ENCODE measurements around the gene CCDC88B.

Gene CCDC88B

DNA sequence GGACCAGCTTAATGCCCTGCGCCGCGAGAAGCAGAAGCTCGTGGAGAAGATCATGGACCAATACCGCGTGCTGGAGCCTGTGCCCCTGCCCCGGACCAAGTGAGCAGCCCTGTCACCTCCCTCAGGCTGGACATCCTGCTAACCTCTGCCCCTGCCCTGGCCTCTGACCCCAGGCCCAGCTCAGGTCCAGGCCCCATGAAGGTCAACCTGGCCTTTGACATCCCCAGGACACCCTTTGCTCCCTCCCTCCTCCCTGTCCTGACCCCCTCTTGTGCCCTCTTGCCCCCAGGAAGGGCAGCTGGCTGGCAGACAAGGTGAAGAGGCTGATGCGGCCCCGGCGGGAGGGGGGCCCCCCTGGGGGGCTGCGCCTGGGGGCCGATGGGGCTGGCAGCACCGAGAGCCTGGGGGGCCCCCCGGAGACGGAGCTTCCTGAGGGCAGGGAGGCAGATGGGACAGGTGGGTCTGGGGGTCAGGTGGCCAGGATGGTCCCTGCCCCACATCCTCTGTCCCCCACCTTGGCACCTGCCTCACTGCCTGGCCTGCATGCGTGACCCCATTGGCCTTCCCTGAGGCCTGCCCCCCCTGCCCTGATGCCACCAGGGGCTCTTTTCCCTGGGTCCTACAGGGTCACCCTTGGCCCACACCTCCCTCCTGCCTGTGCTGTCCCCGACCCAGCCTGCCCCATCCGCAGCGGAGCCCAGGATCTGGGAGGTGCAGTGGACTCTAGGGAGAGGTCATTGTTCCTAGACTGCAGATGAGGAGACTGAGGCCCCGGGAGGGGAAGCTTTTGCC lies 13.9 kb downstream of the CCDC88B start:
- no CpG with 5 or more reads among the region's 20 CpGs for WGBS, 2 donors (ENCODE audit: extremely low coverage in 2 of 2, insufficient read length in 2 of 2, insufficient replicate concordance in 1 of 2)
- H3K27ac ChIP-seq (replicated peaks; ENCODE audit: low read length) = no peak overlapping the region
- peak overlapping the region; percentile 64 for H4K91ac ChIP-seq (ENCODE audit: low read depth, low read length, poor library complexity)
- peak overlapping the region; percentile 99 for H2AK5ac ChIP-seq (ENCODE audit: low read depth, low read length)
- H2BK120ac ChIP-seq (ENCODE audit: low read depth, low read length) = peak overlapping the region; percentile 35
- peaks cover 4% of the 10 kb centered on the region for H3K79me1 ChIP-seq (ENCODE audit: low read depth, low read length)
- H2AFZ ChIP-seq (ENCODE audit: low read length) = no peak overlapping the region
- no peak overlapping the region for H3K4me2 ChIP-seq (ENCODE audit: insufficient read depth, low read length, poor library complexity, severe bottlenecking)
- peak overlapping the region; percentile 43 for H3K23ac ChIP-seq (ENCODE audit: low read depth, low read length, poor library complexity)
- H3K4me3 ChIP-seq (ENCODE audit: low read length in 2 of 2) = no peak overlapping the region
- no peak overlapping the region for H3K4ac ChIP-seq (ENCODE audit: low read length)
- H3K9ac ChIP-seq (ENCODE audit: low read depth, low read length, poor library complexity) = peak overlapping the region; percentile 50
- no peaks in the 10 kb centered on the region for H3K9me3 ChIP-seq (replicated peaks in 1 of 2; ENCODE audit: control insufficient read depth in 2 of 2, insufficient read depth in 1 of 2, low read depth in 1 of 2, low read length in 2 of 2)
- H3K4me1 ChIP-seq (ENCODE audit: control insufficient read depth in 2 of 2, insufficient read depth in 1 of 2, low read depth in 1 of 2, low read length in 2 of 2) = peaks cover 23 to 45% of the 10 kb centered on the region in 2 donors
- peak overlapping the region; percentile 81 for H3K18ac ChIP-seq (ENCODE audit: low read length)
- no peak for DNase-seq (ENCODE audit: low spot score)
- H2BK15ac ChIP-seq (ENCODE audit: low read length) = peak overlapping the region; percentile 83
- H3K27me3 ChIP-seq (ENCODE audit: control insufficient read depth in 3 of 3, insufficient read depth in 3 of 3, low read depth in 1 of 3, low read length in 3 of 3) = no peaks in the 10 kb centered on the region
- no peak overlapping the region for H4K8ac ChIP-seq (ENCODE audit: low read depth, low read length)
- H3K36me3 ChIP-seq (replicated peaks in 1 of 2; ENCODE audit: control insufficient read depth in 2 of 2, insufficient read depth in 2 of 2, low read length in 2 of 2) = no peaks in the 10 kb centered on the region
- H2BK5ac ChIP-seq (ENCODE audit: low read length) = peak overlapping the region; percentile 19
- no peak overlapping the region for H3K14ac ChIP-seq (ENCODE audit: low read length)
- H2BK12ac ChIP-seq (ENCODE audit: low read length) = peak overlapping the region; percentile 94

GRCh38 chr11:64355078-64355940 lies 15.3 kb downstream of the CCDC88B start:
- H3K27ac ChIP-seq (replicated peaks; ENCODE audit: low read length) = peak overlapping the region; percentile 46
- no peak for DNase-seq (ENCODE audit: low spot score)

DNA sequence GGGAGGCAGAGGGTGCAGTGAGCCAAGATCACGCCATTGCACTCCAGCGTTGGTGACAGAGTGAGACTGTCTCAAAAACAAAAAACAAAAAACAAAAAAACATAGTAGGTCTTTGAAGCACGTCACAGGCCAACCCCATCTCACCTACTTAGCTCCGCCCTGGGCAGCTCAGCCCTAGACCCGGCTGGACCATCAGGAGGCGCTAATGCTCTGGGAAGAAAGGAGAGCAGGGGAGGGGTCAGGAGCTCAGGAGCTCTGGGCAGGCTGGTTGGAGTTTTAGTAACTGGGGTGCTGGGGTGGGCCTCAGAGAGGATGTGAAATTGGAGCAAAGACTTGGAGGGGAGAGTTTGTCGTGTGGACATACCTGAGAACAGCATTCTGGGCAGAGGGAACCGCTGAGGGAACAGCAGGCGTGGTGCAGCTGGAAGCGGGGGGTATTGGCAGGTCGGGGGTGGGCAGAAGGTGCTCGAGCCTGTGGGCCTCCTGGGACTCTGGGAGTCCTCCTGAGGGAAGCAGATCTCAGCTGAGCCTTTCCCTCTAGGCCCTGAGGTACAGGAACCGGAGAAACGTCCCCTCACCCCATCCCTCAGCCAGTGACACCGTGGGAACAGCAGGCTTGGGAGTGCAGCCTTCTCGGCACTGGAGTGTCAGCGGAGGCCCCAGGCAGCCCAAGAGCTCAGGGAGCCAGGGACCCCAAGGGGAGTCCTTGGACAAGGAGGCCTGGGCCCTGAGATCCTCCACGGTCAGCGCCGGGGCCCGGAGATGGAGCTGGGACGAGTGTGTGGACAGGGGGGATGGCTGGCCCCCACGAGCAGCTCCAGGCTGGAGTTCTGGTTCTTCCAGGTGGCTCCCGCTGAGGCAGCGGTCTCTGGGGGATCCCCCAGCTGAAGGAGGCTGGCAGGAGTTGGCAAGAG lies 16.8 kb downstream of the CCDC88B start:
- Histone ChIP-seq H3K9ac (ENCODE audit: low read depth, low read length, poor library complexity) (peak overlapping the region; percentile 30), H3K4me2 (ENCODE audit: insufficient read depth, low read length, poor library complexity, severe bottlenecking) (peak overlapping the region; percentile 18), H2BK12ac (ENCODE audit: low read length) (peak overlapping the region; percentile 90), H4K8ac (ENCODE audit: low read depth, low read length) (no peak overlapping the region), H3K14ac (ENCODE audit: low read length) (peak overlapping the region; percentile 38), H3K27ac (replicated peaks; ENCODE audit: low read length) (no peak overlapping the region), H2BK5ac (ENCODE audit: low read length) (peak overlapping the region; percentile 82), H4K91ac (ENCODE audit: low read depth, low read length, poor library complexity) (no peak overlapping the region), H2BK120ac (ENCODE audit: low read depth, low read length) (peak overlapping the region; percentile 97), H3K4me3 (ENCODE audit: low read length in 2 of 2) (peak overlapping the region in 1 of 2 donors; percentile 9), H3K4ac (ENCODE audit: low read length) (no peak overlapping the region), H3K23ac (ENCODE audit: low read depth, low read length, poor library complexity) (peak overlapping the region; percentile 43), H3K79me1 (ENCODE audit: low read depth, low read length) (peaks cover 8% of the 10 kb centered on the region), H3K4me1 (ENCODE audit: control insufficient read depth in 2 of 2, insufficient read depth in 1 of 2, low read depth in 1 of 2, low read length in 2 of 2) (peaks cover 28 to 38% of the 10 kb centered on the region in 2 donors), H3K9me3 (replicated peaks in 1 of 2; ENCODE audit: control insufficient read depth in 2 of 2, insufficient read depth in 1 of 2, low read depth in 1 of 2, low read length in 2 of 2) (no peaks in the 10 kb centered on the region), H2AK5ac (ENCODE audit: low read depth, low read length) (peak overlapping the region; percentile 77), H3K27me3 (ENCODE audit: control insufficient read depth in 3 of 3, insufficient read depth in 3 of 3, low read depth in 1 of 3, low read length in 3 of 3) (no peaks in the 10 kb centered on the region), H2BK15ac (ENCODE audit: low read length) (peak overlapping the region; percentile 52), H3K18ac (ENCODE audit: low read length) (peak overlapping the region; percentile 92), H2AFZ (ENCODE audit: low read length) (peak overlapping the region; percentile 35), H3K36me3 (replicated peaks in 1 of 2; ENCODE audit: control insufficient read depth in 2 of 2, insufficient read depth in 2 of 2, low read length in 2 of 2) (peaks cover 2 to 16% of the 10 kb centered on the region in 2 donors)
- peak; percentile 62 for DNase-seq (ENCODE audit: low spot score)
- no CpG with 5 or more reads among the region's 25 CpGs for WGBS, 2 donors (ENCODE audit: extremely low coverage in 2 of 2, insufficient read length in 2 of 2, insufficient replicate concordance in 1 of 2)

More at GRCh38 chr11:64355078-64355940, 15.3 kb downstream of the CCDC88B start:
- H3K9me3 ChIP-seq (replicated peaks in 1 of 2; ENCODE audit: control insufficient read depth in 2 of 2, insufficient read depth in 1 of 2, low read depth in 1 of 2, low read length in 2 of 2) = no peaks in the 10 kb centered on the region
- peak overlapping the region; percentile 50 for H3K9ac ChIP-seq (ENCODE audit: low read depth, low read length, poor library complexity)
- H3K18ac ChIP-seq (ENCODE audit: low read length) = peak overlapping the region; percentile 92
- H2BK12ac ChIP-seq (ENCODE audit: low read length) = peak overlapping the region; percentile 94
- no CpG with 5 or more reads among the region's 23 CpGs for WGBS, 2 donors (ENCODE audit: extremely low coverage in 2 of 2, insufficient read length in 2 of 2, insufficient replicate concordance in 1 of 2)
- H3K4me1 ChIP-seq (ENCODE audit: control insufficient read depth in 2 of 2, insufficient read depth in 1 of 2, low read depth in 1 of 2, low read length in 2 of 2) = peaks cover 28 to 45% of the 10 kb centered on the region in 2 donors
- H3K14ac ChIP-seq (ENCODE audit: low read length) = no peak overlapping the region
- peak overlapping the region; percentile 93 for H2BK5ac ChIP-seq (ENCODE audit: low read length)
- H3K27me3 ChIP-seq (ENCODE audit: control insufficient read depth in 3 of 3, insufficient read depth in 3 of 3, low read depth in 1 of 3, low read length in 3 of 3) = no peaks in the 10 kb centered on the region
- peak overlapping the region; percentile 90 for H2AFZ ChIP-seq (ENCODE audit: low read length)
- H3K4ac ChIP-seq (ENCODE audit: low read length) = peak overlapping the region; percentile 89
- peak overlapping the region; percentile 33 for H3K4me2 ChIP-seq (ENCODE audit: insufficient read depth, low read length, poor library complexity, severe bottlenecking)
- peak overlapping the region; percentile 97 for H2AK5ac ChIP-seq (ENCODE audit: low read depth, low read length)
- no peak overlapping the region for H2BK120ac ChIP-seq (ENCODE audit: low read depth, low read length)
- H4K8ac ChIP-seq (ENCODE audit: low read depth, low read length) = peak overlapping the region; percentile 92
- H3K79me1 ChIP-seq (ENCODE audit: low read depth, low read length) = peaks cover 8% of the 10 kb centered on the region
- no peak overlapping the region for H4K91ac ChIP-seq (ENCODE audit: low read depth, low read length, poor library complexity)
- H3K4me3 ChIP-seq (ENCODE audit: low read length in 2 of 2) = peak overlapping the region; percentile 12 to 53
- peak overlapping the region; percentile 34 for H3K23ac ChIP-seq (ENCODE audit: low read depth, low read length, poor library complexity)
- peaks cover 0 to 2% of the 10 kb centered on the region in 2 donors for H3K36me3 ChIP-seq (replicated peaks in 1 of 2; ENCODE audit: control insufficient read depth in 2 of 2, insufficient read depth in 2 of 2, low read length in 2 of 2)
- H2BK15ac ChIP-seq (ENCODE audit: low read length) = peak overlapping the region; percentile 99

Data from neuronal stem cell (in vitro differentiated cells).